HepG2 (cell line): Measurements from ENCODE around the gene EFEMP2. TPM values are rescaled to one million over a fixed set of nuclear protein-coding genes. Genes with fewer than 3 reads are reported as not detected.
A peak's percentile ranks its signal among the peaks of the same experiment; 100 is the strongest.

Experiments
- AHDC1 ChIP-seq: sonication (generic); formaldehyde crosslinking; IDR thresholded peaks from 2 replicates; pipeline ENCODE4 v1.5.1; 2020; ENCODE audit warnings: mild to moderate bottlenecking, missing genetic modification reagents, borderline replicate concordance
- ATM ChIP-seq: fragments of 450-650 bp; IDR thresholded peaks from 2 replicates; pipeline ENCODE4 v1.7.1; 2017; ENCODE audit warnings: mild to moderate bottlenecking, borderline replicate concordance
- CHCHD3 ChIP-seq: sonication (generic); formaldehyde crosslinking; IDR thresholded peaks from 2 replicates; pipeline ENCODE4 v1.8.0; 2022; ENCODE audit warnings: mild to moderate bottlenecking, missing genetic modification reagents, moderate library complexity
- DMAP1 ChIP-seq: IDR thresholded peaks from 2 replicates; pipeline ENCODE4 v1.6.1; 2016
- DR1 ChIP-seq: sonication (generic); formaldehyde crosslinking; IDR thresholded peaks from 2 replicates; pipeline ENCODE4 v1.8.0; 2021; ENCODE audit warnings: mild to moderate bottlenecking, missing genetic modification reagents, inconsistent platforms
- HES4 ChIP-seq: sonication (generic); formaldehyde crosslinking; IDR thresholded peaks from 2 replicates; pipeline ENCODE4 v1.9.0; 2021; ENCODE audit warnings: mild to moderate bottlenecking, missing genetic modification reagents, borderline replicate concordance
- HIVEP1 ChIP-seq: sonication (generic); formaldehyde crosslinking; IDR thresholded peaks from 2 replicates; pipeline ENCODE4 v1.4.0; 2020; ENCODE audit warnings: mild to moderate bottlenecking, missing genetic modification reagents
- HOXD1 ChIP-seq: sonication (generic); formaldehyde crosslinking; IDR thresholded peaks from 2 replicates; pipeline ENCODE4 v1.5.0; 2020; ENCODE audit warnings: missing genetic modification reagents
- ISX ChIP-seq: sonication (generic); formaldehyde crosslinking; conservative IDR thresholded peaks from 2 replicates; pipeline ENCODE4 v1.5.0; 2020; ENCODE audit warnings: missing genetic modification reagents
- KAT7 ChIP-seq: IDR thresholded peaks from 2 replicates; pipeline ENCODE4 v1.6.1; 2018; ENCODE audit warnings: borderline replicate concordance, missing compliant biosample characterization
- NCOA1 ChIP-seq: sonication (generic); formaldehyde crosslinking; IDR thresholded peaks from 2 replicates; pipeline ENCODE4 v1.9.0; 2021; ENCODE audit warnings: missing genetic modification reagents
- ZNF331 ChIP-seq: sonication (generic); formaldehyde crosslinking; IDR thresholded peaks from 2 replicates; pipeline ENCODE4 v1.4.0; 2020; ENCODE audit warnings: missing genetic modification reagents
- polyA plus RNA-seq, 8 experiments: library from polyadenylated mRNA; depleted of rRNA in 3 of 8; stranded (reverse) in 7 of 8; unstranded in 1 of 8; fragments of >200 nt; fragmentation: Illumina TruSeq in 4 of 8; extraction: Trizol in 4 of 8; gene quantifications; 2 replicates each; pipeline versions ENCODE4 v1.2.1 to v1.2.3, GENCODE V29; 2011 to 2016; ENCODE audit warnings: low read depth in 4 of 8, missing spikeins in 1 of 8, mixed read lengths in 1 of 8; ENCODE audit not compliant: insufficient read depth in 1 of 8
- total RNA-seq, 5 experiments: library from RNA; depleted of rRNA; stranded (reverse); fragments of >200 nt; fragmentation: Illumina TruSeq; extraction: Trizol; gene quantifications; 2 replicates each; pipeline ENCODE4 v1.2.3, GENCODE V29; 2016; ENCODE audit warnings: low read depth in 1 of 5
- TF ChIP-seq, protein P1 (sequence below): sonication (generic); formaldehyde crosslinking; IDR thresholded peaks from 2 replicates; pipeline ENCODE4 v1.4.0; 2020; ENCODE audit warnings: missing genetic modification reagents
- TF ChIP-seq, protein P2 (sequence below): sonication (generic); formaldehyde crosslinking; IDR thresholded peaks from 2 replicates; pipeline ENCODE4 v1.5.0; 2020; ENCODE audit warnings: mild to moderate bottlenecking, missing genetic modification reagents
- TF ChIP-seq, protein P3 (sequence below): sonication (generic); formaldehyde crosslinking; IDR thresholded peaks from 2 replicates; pipeline ENCODE4 v1.4.0; 2020; ENCODE audit warnings: mild to moderate bottlenecking, missing genetic modification reagents

The EFEMP2 gene
- total and polyA plus RNA-seq, 2 of the 13 experiments (the other 11 are each of a cell fraction or from before 2014, with no cell fraction given), result 7.4 to 29.7 TPM

GRCh38 chr11:65856689-65857499 is 15.7 kb downstream of the EFEMP2 start (continued):
- TF ChIP-seq, protein P1, sequence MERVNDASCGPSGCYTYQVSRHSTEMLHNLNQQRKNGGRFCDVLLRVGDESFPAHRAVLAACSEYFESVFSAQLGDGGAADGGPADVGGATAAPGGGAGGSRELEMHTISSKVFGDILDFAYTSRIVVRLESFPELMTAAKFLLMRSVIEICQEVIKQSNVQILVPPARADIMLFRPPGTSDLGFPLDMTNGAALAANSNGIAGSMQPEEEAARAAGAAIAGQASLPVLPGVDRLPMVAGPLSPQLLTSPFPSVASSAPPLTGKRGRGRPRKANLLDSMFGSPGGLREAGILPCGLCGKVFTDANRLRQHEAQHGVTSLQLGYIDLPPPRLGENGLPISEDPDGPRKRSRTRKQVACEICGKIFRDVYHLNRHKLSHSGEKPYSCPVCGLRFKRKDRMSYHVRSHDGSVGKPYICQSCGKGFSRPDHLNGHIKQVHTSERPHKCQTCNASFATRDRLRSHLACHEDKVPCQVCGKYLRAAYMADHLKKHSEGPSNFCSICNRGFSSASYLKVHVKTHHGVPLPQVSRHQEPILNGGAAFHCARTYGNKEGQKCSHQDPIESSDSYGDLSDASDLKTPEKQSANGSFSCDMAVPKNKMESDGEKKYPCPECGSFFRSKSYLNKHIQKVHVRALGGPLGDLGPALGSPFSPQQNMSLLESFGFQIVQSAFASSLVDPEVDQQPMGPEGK, result peak; percentile 73
- TF ChIP-seq, protein P2, sequence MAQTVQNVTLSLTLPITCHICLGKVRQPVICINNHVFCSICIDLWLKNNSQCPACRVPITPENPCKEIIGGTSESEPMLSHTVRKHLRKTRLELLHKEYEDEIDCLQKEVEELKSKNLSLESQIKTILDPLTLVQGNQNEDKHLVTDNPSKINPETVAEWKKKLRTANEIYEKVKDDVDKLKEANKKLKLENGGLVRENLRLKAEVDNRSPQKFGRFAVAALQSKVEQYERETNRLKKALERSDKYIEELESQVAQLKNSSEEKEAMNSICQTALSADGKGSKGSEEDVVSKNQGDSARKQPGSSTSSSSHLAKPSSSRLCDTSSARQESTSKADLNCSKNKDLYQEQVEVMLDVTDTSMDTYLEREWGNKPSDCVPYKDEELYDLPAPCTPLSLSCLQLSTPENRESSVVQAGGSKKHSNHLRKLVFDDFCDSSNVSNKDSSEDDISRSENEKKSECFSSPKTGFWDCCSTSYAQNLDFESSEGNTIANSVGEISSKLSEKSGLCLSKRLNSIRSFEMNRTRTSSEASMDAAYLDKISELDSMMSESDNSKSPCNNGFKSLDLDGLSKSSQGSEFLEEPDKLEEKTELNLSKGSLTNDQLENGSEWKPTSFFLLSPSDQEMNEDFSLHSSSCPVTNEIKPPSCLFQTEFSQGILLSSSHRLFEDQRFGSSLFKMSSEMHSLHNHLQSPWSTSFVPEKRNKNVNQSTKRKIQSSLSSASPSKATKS (CRISPR knock-in tag), result no peak
- no peak for TF ChIP-seq HES4 (CRISPR knock-in tag)
- TF ChIP-seq ATM, result no peak
- peak; percentile 17; the same call in 1 of the 2 replicates for TF ChIP-seq HIVEP1 (CRISPR knock-in tag)
- TF ChIP-seq HOXD1 (CRISPR knock-in tag), result no peak
- 0 out of 2 replicates have a peak, but pooled peaks have one; percentile 8 for TF ChIP-seq ZNF331
- TF ChIP-seq ISX (CRISPR knock-in tag), result no peak
- TF ChIP-seq KAT7, result peak; percentile 71; the same call in 1 of the 2 replicates
- TF ChIP-seq, protein P3, sequence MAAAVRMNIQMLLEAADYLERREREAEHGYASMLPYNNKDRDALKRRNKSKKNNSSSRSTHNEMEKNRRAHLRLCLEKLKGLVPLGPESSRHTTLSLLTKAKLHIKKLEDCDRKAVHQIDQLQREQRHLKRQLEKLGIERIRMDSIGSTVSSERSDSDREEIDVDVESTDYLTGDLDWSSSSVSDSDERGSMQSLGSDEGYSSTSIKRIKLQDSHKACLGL, result peak; percentile 65; the same call in 1 of the 2 replicates
- TF ChIP-seq NCOA1 (CRISPR knock-in tag), result no peak
- TF ChIP-seq AHDC1, result no peak
- peak; percentile 60; the same call in 1 of the 2 replicates for TF ChIP-seq DMAP1
- 0 out of 2 replicates have a peak, but pooled peaks have one; percentile 32 for TF ChIP-seq CHCHD3
- peak; percentile 71 for TF ChIP-seq DR1 (CRISPR knock-in tag)
